Liver (tissue), 9 donors: ENCODE data around the gene UGGT2. TPM values are rescaled to one million over a fixed set of nuclear protein-coding genes. Genes with fewer than 3 reads are reported as not detected.

Experiments
- DNase-seq: peaks from one replicate; pipeline ENCODE4 v3.0.0-alpha.2; 2017; ENCODE audit warnings: low spot score
- H3K27ac ChIP-seq, 2 donors: one replicate each; pipeline ENCODE4 v1.7.0; 2013; ENCODE audit warnings: inconsistent platforms in 2 of 2, low read length in 2 of 2, control low read depth in 1 of 2, low read depth in 1 of 2, mild to moderate bottlenecking in 1 of 2
- H3K27me3 ChIP-seq, 4 donors: one replicate each; pipeline versions ENCODE4 v1.6.1 to v1.7.0; 2013; ENCODE audit warnings: low read length in 3 of 4, inconsistent platforms in 1 of 4, mild to moderate bottlenecking in 1 of 4, moderate library complexity in 1 of 4; ENCODE audit not compliant: control insufficient read depth in 4 of 4, insufficient read depth in 4 of 4
- H3K36me3 ChIP-seq, 4 donors: one replicate each; pipeline versions ENCODE4 v1.6.1 to v1.7.0; 2013; ENCODE audit warnings: low read length in 3 of 4, mild to moderate bottlenecking in 3 of 4, low read depth in 1 of 4, moderate library complexity in 1 of 4; ENCODE audit not compliant: control insufficient read depth in 4 of 4, insufficient read depth in 3 of 4
- H3K4me1 ChIP-seq, 4 donors: one replicate each; pipeline versions ENCODE4 v1.6.1 to v1.7.0; 2013; ENCODE audit warnings: low read length in 3 of 4, mild to moderate bottlenecking in 3 of 4, moderate library complexity in 1 of 4; ENCODE audit not compliant: control insufficient read depth in 4 of 4, insufficient read depth in 4 of 4
- H3K4me3 ChIP-seq, 3 donors: one replicate each; pipeline versions ENCODE4 v1.6.1 to v1.7.0; 2013; ENCODE audit warnings: low read length in 3 of 3, control low read depth in 1 of 3, low read depth in 1 of 3, mild to moderate bottlenecking in 1 of 3
- H3K9ac ChIP-seq, 2 donors: one replicate each; pipeline ENCODE4 v1.7.0; 2013; ENCODE audit warnings: low read length in 2 of 2, mild to moderate bottlenecking in 2 of 2, moderate library complexity in 2 of 2, control low read depth in 1 of 2, low read depth in 1 of 2
- H3K9me3 ChIP-seq, 4 donors: one replicate each; pipeline versions ENCODE4 v1.6.1 to v1.7.0; 2013; ENCODE audit warnings: low read length in 3 of 4; ENCODE audit not compliant: control insufficient read depth in 4 of 4
- ATF3 ChIP-seq: IDR thresholded peaks from 2 replicates; pipeline ENCODE4 v1.6.1; 2016; ENCODE audit warnings: antibody characterized with exemption
- CTCF ChIP-seq: fragments of 150-350 bp; IDR thresholded peaks from 2 replicates; pipeline ENCODE4 v1.5.1; 2017; ENCODE audit warnings: improper control_type of control experiment, low read depth, low read length; ENCODE audit not compliant: missing input control
- EGR1 ChIP-seq, 2 donors: IDR thresholded peaks; 2 replicates each; pipeline ENCODE4 v1.6.1; 2016 to 2018; ENCODE audit warnings: antibody characterized with exemption in 2 of 2, low read depth in 2 of 2
- FOXA1 ChIP-seq: IDR thresholded peaks from 2 replicates; pipeline ENCODE4 v1.6.1; 2016; ENCODE audit warnings: antibody characterized with exemption
- GABPA ChIP-seq, 2 donors: IDR thresholded peaks in 1 of 2; conservative IDR thresholded peaks in 1 of 2; 2 replicates each; pipeline ENCODE4 v1.6.1; 2016; ENCODE audit warnings: antibody characterized with exemption in 2 of 2, mild to moderate bottlenecking in 1 of 2, moderate library complexity in 1 of 2
- HNF4A ChIP-seq, 2 donors: conservative IDR thresholded peaks; 2 replicates each; pipeline ENCODE4 v1.6.1; 2016; ENCODE audit warnings: antibody characterized with exemption in 2 of 2, mild to moderate bottlenecking in 2 of 2
- HNF4G ChIP-seq: IDR thresholded peaks from 2 replicates; pipeline ENCODE4 v1.6.1; 2016; ENCODE audit warnings: antibody characterized with exemption
- JUND ChIP-seq, 2 donors: IDR thresholded peaks; 2 replicates each; pipeline ENCODE4 v1.6.1; 2016; ENCODE audit warnings: antibody characterized with exemption in 2 of 2
- NR2F2 ChIP-seq: IDR thresholded peaks from 2 replicates; pipeline ENCODE4 v1.6.1; 2016; ENCODE audit warnings: antibody characterized with exemption
- RAD21 ChIP-seq, 2 donors: IDR thresholded peaks; 2 replicates each; pipeline ENCODE4 v1.6.1; 2016; ENCODE audit warnings: antibody characterized with exemption in 2 of 2, mild to moderate bottlenecking in 2 of 2
- REST ChIP-seq: IDR thresholded peaks from 2 replicates; pipeline ENCODE4 v1.6.1; 2016; ENCODE audit warnings: antibody characterized with exemption, mild to moderate bottlenecking
- RXRA ChIP-seq, 2 donors: IDR thresholded peaks; 2 replicates each; pipeline ENCODE4 v1.6.1; 2017 to 2018; ENCODE audit warnings: antibody characterized with exemption in 2 of 2, mild to moderate bottlenecking in 1 of 2
- SP1 ChIP-seq: IDR thresholded peaks from 2 replicates; pipeline ENCODE4 v1.6.1; 2018; ENCODE audit warnings: antibody characterized with exemption, mild to moderate bottlenecking
- TAF1 ChIP-seq: conservative IDR thresholded peaks from 2 replicates; pipeline ENCODE4 v1.6.1; 2016; ENCODE audit warnings: antibody characterized with exemption, mild to moderate bottlenecking
- YY1 ChIP-seq: IDR thresholded peaks from 2 replicates; pipeline ENCODE4 v1.6.1; 2016; ENCODE audit warnings: antibody characterized with exemption, mild to moderate bottlenecking
- WGBS: extraction: QIAGEN DNeasy Blood & Tissue Kit; methylation state at CpG from one replicate; pipeline ENCODE4 v1.1.7; 2013; 5-methylcytosine and 5-hydroxymethylcytosine counted together
- polyA plus RNA-seq, 2 donors: library from polyadenylated mRNA; stranded (reverse) in 1 of 2; unstranded in 1 of 2; fragments of 200-250 nt in 1 of 2; fragments of >200 nt in 1 of 2; fragmentation: Nextera tagmentation in 1 of 2; extraction: Ambion mirVana in 1 of 2; gene quantifications; one replicate each; pipeline versions ENCODE4 v1.2.1 to v1.2.3, GENCODE V29; 2013 to 2015
- total RNA-seq, 2 donors: library from RNA; depleted of rRNA; stranded (reverse); fragments of >200 nt; gene quantifications; one replicate each; pipeline ENCODE4 v1.2.3, GENCODE V29; 2014
- TF ChIP-seq, protein P1 (sequence below): IDR thresholded peaks from 2 replicates; pipeline ENCODE4 v1.6.1; 2016; ENCODE audit warnings: antibody characterized with exemption
- donor health status: healthy.
- donor health status: healthy.
- donor health status: healthy.
- donor health status: healthy.
- donor health status: healthy.

UGGT2 gene
- total and polyA plus RNA-seq, 4 donors, result 5.6 to 23.0 (median 13.2) TPM

DNA sequence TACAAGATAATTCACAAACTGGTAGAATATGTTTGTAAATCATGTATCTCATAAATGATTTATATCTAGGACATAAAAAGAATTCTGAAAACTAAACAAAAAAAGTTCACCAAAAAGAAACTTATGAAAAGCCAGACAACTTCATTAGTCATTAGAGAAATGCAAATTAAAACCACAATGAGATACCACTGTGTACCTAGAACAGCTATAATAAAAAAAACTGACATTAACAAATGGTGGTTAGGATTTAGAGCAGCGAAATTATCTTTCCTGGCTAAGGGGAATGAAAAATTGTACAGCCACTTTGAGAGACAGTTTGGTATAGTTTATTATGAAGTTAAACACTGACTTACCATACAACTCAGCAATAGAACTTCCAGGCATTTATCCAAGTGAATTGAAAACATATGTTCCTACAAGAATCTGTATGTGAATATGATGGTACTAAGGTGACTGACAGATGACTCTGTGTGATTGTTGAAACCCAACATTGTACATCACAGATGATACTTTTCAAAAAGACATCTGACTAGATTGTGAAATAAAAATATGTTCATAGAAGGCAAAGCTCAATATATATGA, 41.8 kb downstream of the UGGT2 start:
- 83% methylated on average over 1 of the region's 1 CpG for WGBS

GRCh38 chr13:96003304-96003703, 49.9 kb downstream of the UGGT2 start:
- DNase-seq, result no peak
- peaks cover 0 to 1% (median 0%) of the 10 kb centered on the region in 4 donors for H3K36me3 ChIP-seq
- no peak overlapping the region for H3K9ac ChIP-seq
- no peak overlapping the region for H3K4me3 ChIP-seq
- no peaks in the 10 kb centered on the region for H3K27me3 ChIP-seq
- H3K9me3 ChIP-seq, result peaks cover 0 to 3% (median 0%) of the 10 kb centered on the region in 4 donors
- no peaks in the 10 kb centered on the region for H3K4me1 ChIP-seq
- H3K27ac ChIP-seq, result no peak overlapping the region
- TF ChIP-seq GABPA (IDR thresholded peaks at IDR 0.05 in 1 of 2, conservative IDR thresholded peaks at IDR 0.05 in 1 of 2) (no peak), SP1 (no peak), TAF1 (no peak), HNF4A (conservative IDR thresholded peaks at IDR 0.05) (no peak), FOXA1 (no peak), ATF3 (no peak), HNF4G (no peak), NR2F2 (no peak), RAD21 (IDR thresholded peaks at IDR 0.05) (no peak), JUND (IDR thresholded peaks at IDR 0.05) (no peak), CTCF (no peak), RXRA (IDR thresholded peaks at IDR 0.05) (no peak)
- TF ChIP-seq, protein P1, sequence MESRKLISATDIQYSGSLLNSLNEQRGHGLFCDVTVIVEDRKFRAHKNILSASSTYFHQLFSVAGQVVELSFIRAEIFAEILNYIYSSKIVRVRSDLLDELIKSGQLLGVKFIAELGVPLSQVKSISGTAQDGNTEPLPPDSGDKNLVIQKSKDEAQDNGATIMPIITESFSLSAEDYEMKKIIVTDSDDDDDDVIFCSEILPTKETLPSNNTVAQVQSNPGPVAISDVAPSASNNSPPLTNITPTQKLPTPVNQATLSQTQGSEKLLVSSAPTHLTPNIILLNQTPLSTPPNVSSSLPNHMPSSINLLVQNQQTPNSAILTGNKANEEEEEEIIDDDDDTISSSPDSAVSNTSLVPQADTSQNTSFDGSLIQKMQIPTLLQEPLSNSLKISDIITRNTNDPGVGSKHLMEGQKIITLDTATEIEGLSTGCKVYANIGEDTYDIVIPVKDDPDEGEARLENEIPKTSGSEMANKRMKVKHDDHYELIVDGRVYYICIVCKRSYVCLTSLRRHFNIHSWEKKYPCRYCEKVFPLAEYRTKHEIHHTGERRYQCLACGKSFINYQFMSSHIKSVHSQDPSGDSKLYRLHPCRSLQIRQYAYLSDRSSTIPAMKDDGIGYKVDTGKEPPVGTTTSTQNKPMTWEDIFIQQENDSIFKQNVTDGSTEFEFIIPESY, result no peak

More for the DNA sequence above, 41.8 kb downstream of the UGGT2 start:
- Histone ChIP-seq H3K4me1 (no peaks in the 10 kb centered on the region), H3K27ac (no peak overlapping the region), H3K9me3 (peaks cover 0 to 3% (median 0%) of the 10 kb centered on the region in 4 donors), H3K27me3 (no peaks in the 10 kb centered on the region), H3K9ac (no peak overlapping the region), H3K4me3 (no peak overlapping the region), H3K36me3 (peaks cover 0 to 1% (median 0%) of the 10 kb centered on the region in 4 donors)
- DNase-seq, result no peak
- TF ChIP-seq SP1 (no peak), YY1 (no peak), NR2F2 (no peak), REST (no peak), JUND (IDR thresholded peaks at IDR 0.05) (no peak), FOXA1 (no peak), EGR1 (IDR thresholded peaks at IDR 0.05; ENCODE audit: low read depth in 2 of 2) (no peak), HNF4A (conservative IDR thresholded peaks at IDR 0.05) (no peak), GABPA (IDR thresholded peaks at IDR 0.05 in 1 of 2, conservative IDR thresholded peaks at IDR 0.05 in 1 of 2) (no peak)
- TF ChIP-seq, protein P1, result no peak
